Right lobe of liver (tissue), 4 donors: Measurements from ENCODE around the gene IER5.

Experiments
- CTCF ChIP-seq, 4 donors: fragments of 200-600 bp in 3 of 4; fragments of 450-650 bp in 1 of 4; IDR thresholded peaks; one replicate each; pipeline versions ENCODE4 v1.5.1 to v1.8.0; 2016 to 2022; ENCODE audit warnings: antibody characterized with exemption in 4 of 4, mild to moderate bottlenecking in 2 of 4
- POLR2A ChIP-seq: fragments of 450-650 bp; IDR thresholded peaks from one replicate; pipeline ENCODE4 v1.6.1; 2017; ENCODE audit warnings: antibody characterized with exemption, mild to moderate bottlenecking
- donor health status: DM: no; HTN: no; CAD: no.
- donor health status: DM: no; HTN: no; CAD: no.
- donor health status: DM: no; HTN: yes; CAD: no.

DNA sequence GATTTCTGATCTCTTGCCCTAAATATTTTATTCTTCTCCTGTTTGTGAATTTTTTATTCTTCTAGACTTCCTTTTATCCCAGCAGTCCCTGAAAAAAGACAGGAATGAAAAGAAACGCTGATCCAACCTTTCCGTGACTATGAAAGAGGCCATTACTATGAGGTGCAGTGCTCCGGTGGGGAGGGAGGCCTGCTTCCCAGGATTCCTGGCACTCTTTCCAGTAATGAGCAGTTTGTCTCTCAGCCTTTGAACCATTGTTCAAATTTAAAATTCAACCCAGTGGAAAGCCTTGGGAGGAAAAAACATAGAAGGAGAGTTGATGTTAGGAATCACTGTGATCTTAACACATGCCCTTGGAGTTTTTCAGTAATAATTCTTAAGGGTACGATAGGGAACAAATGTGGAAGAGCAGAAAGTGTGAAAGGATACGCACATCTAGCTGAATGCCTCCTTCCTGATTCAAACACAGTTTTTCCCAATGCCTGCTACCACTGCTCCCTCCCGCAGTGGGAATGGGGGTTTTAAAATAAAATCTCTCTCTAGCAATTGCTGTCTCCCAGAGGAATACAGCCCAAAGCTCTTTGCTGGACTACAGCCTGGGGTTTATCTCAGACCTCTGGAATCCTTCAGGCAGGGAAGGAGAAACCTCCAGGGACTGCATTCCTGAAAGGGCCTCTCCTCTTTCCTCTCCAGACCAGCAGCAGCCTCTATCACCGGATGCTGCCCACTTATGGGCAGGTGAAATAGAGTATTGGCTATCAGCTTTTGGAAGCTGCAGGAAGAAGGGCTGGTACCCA is 6.1 kb downstream of the IER5 start:
- TF ChIP-seq POLR2A (no peak), CTCF (IDR thresholded peaks at IDR 0.05) (no peak)
